Measurements from ENCODE around the gene STAG1. TPM values are rescaled to one million over a fixed set of nuclear protein-coding genes. Genes with fewer than 3 reads are reported as not detected.
"Not testable (repeated sequence)": the region's sequence is repeated elsewhere in the genome, so short reads cannot be mapped to it uniquely, and the experiment has no call there.

Gene STAG1
- total RNA-seq, 1 donor from 2014 or later = 29.3 TPM

- no peak for DNase-seq (ENCODE audit: low read depth)
Observed at GRCh38 chr3:136602818-136603217, 149.4 kb downstream of the STAG1 start.

GRCh38 chr3:136595913-136596697, 156.1 kb downstream of the STAG1 start:
- no peak for DNase-seq (ENCODE audit: low read depth)

- no peak for DNase-seq (ENCODE audit: low read depth)
Observed at GRCh38 chr3:136586580-136586979, 165.6 kb downstream of the STAG1 start.

- DNase-seq (ENCODE audit: low read depth) = no peak
Observed at GRCh38 chr3:136584728-136585127, 167.4 kb downstream of the STAG1 start.

GRCh38 chr3:136583823-136584222, 168.4 kb downstream of the STAG1 start:
- DNase-seq (ENCODE audit: low read depth) = no peak

- DNase-seq (ENCODE audit: low read depth) = no peak
Observed at GRCh38 chr3:136577791-136578190, 174.4 kb downstream of the STAG1 start.

- no peak for DNase-seq (ENCODE audit: low read depth)
Observed at GRCh38 chr3:136576279-136577009, 175.7 kb downstream of the STAG1 start.

GRCh38 chr3:136567599-136568188, 184.5 kb downstream of the STAG1 start:
- DNase-seq (ENCODE audit: low read depth) = no peak

- not testable (repeated sequence) for DNase-seq (ENCODE audit: low read depth)
Observed at GRCh38 chr3:136564962-136565361, 187.2 kb downstream of the STAG1 start.

- peak; percentile 15 for DNase-seq (ENCODE audit: low read depth)
Observed at GRCh38 chr3:136562026-136562425, 190.2 kb downstream of the STAG1 start.

GRCh38 chr3:136559896-136560295, 192.3 kb downstream of the STAG1 start:
- no peak for DNase-seq (ENCODE audit: low read depth)

GRCh38 chr3:136549461-136549860, 202.7 kb downstream of the STAG1 start:
- DNase-seq (ENCODE audit: low read depth) = not testable (repeated sequence)

- DNase-seq (ENCODE audit: low read depth) = no peak
Observed at GRCh38 chr3:136547293-136547692, 204.9 kb downstream of the STAG1 start.

GRCh38 chr3:136546720-136547119, 205.5 kb downstream of the STAG1 start:
- peak; percentile 13 for DNase-seq (ENCODE audit: low read depth)

GRCh38 chr3:136545664-136546268, 206.4 kb downstream of the STAG1 start:
- DNase-seq (ENCODE audit: low read depth) = peak; percentile 23

- no peak for DNase-seq (ENCODE audit: low read depth)
Observed at GRCh38 chr3:136544532-136544931, 207.6 kb downstream of the STAG1 start.

- DNase-seq (ENCODE audit: low read depth) = no peak
Observed at GRCh38 chr3:136543385-136543784, 208.8 kb downstream of the STAG1 start.

GRCh38 chr3:136535906-136536305, 216.3 kb downstream of the STAG1 start:
- no peak for DNase-seq (ENCODE audit: low read depth)

- no peak for DNase-seq (ENCODE audit: low read depth)
Observed at GRCh38 chr3:136532766-136533165, 219.4 kb downstream of the STAG1 start.

- no peak for DNase-seq (ENCODE audit: low read depth)
Observed at GRCh38 chr3:136518102-136518501, 234.1 kb downstream of the STAG1 start.

- no peak for DNase-seq (ENCODE audit: low read depth)
Observed at GRCh38 chr3:136516656-136517055, 235.5 kb downstream of the STAG1 start.

- no peak for DNase-seq (ENCODE audit: low read depth)
Observed at GRCh38 chr3:136516095-136516494, 236.1 kb downstream of the STAG1 start.

Measured in myocyte (in vitro differentiated cells).